Activated CD8-positive, alpha-beta memory T cell treated with anti-CD3 and anti-CD28 coated beads for 1 hour (primary cell): Measurements from ENCODE around the gene C11orf21.
"Not testable (repeated sequence)": the region's sequence is repeated elsewhere in the genome, so short reads cannot be mapped to it uniquely, and the experiment has no call there.

Experiments used
- DNase-seq, 2 donors: peaks; one replicate each; pipeline ENCODE4 v3.0.0-alpha.2; 2020; ENCODE audit warnings: low read depth in 1 of 2; ENCODE audit errors: extremely low read depth in 1 of 2

Gene C11orf21

GRCh38 chr11:2298131-2298794 is 3.5 kb downstream of the C11orf21 start:
- DNase-seq, result no peak

GRCh38 chr11:2297623-2298030 is 4.1 kb downstream of the C11orf21 start:
- DNase-seq, result no peak

GRCh38 chr11:2296913-2297622 is 4.7 kb downstream of the C11orf21 start:
- no peak for DNase-seq

- no peak for DNase-seq
These were observed 5.5 kb downstream of the C11orf21 start for GRCh38 chr11:2295971-2296912.

GRCh38 chr11:2294926-2295290 is 6.8 kb downstream of the C11orf21 start:
- DNase-seq, result no peak

- DNase-seq, result no peak
These were observed 7.5 kb downstream of the C11orf21 start for GRCh38 chr11:2293984-2294925.

- no peak for DNase-seq
These were observed 8.2 kb downstream of the C11orf21 start for GRCh38 chr11:2293531-2293971.

GRCh38 chr11:2290351-2290841 is 11.3 kb downstream of the C11orf21 start:
- no peak for DNase-seq

- DNase-seq, result no peak
These were observed 11.9 kb downstream of the C11orf21 start for GRCh38 chr11:2289859-2290258.

- DNase-seq, result no peak
These were observed 12.4 kb downstream of the C11orf21 start for GRCh38 chr11:2289350-2289749.

GRCh38 chr11:2287091-2287490 is 14.6 kb downstream of the C11orf21 start:
- DNase-seq, result no peak

- DNase-seq, result not testable (repeated sequence)
These were observed 15.4 kb downstream of the C11orf21 start for GRCh38 chr11:2286350-2286749.

- no peak for DNase-seq
These were observed 21.5 kb downstream of the C11orf21 start for GRCh38 chr11:2280208-2280607.

- no peak for DNase-seq
These were observed 23.7 kb downstream of the C11orf21 start for GRCh38 chr11:2277933-2278523.

- DNase-seq, result no peak
These were observed 24.7 kb downstream of the C11orf21 start for GRCh38 chr11:2277008-2277346.

GRCh38 chr11:2276280-2277007 is 25.3 kb downstream of the C11orf21 start:
- DNase-seq, result no peak

- DNase-seq, result no peak
These were observed 26.1 kb downstream of the C11orf21 start for GRCh38 chr11:2275334-2276279.

- no peak for DNase-seq
These were observed 27.9 kb downstream of the C11orf21 start for GRCh38 chr11:2273771-2274170.
